ENCODE results near the gene SPATA21. TPM values are rescaled to one million over a fixed set of nuclear protein-coding genes. Genes with fewer than 3 reads are reported as not detected.

SPATA21 gene
- total RNA-seq (2022; extraction: Qiagen RNA extraction): 0.03 to 0.09 TPM (median 0.05 TPM) in 5 replicates

GRCh38 chr1:16436946-16437474 is at the start of gene SPATA21:
Gene SPATA21, minus strand, starts transcription at chr1:16437424. Its CDS starts 6,053 bp downstream, at chr1:16431371.

DNA sequence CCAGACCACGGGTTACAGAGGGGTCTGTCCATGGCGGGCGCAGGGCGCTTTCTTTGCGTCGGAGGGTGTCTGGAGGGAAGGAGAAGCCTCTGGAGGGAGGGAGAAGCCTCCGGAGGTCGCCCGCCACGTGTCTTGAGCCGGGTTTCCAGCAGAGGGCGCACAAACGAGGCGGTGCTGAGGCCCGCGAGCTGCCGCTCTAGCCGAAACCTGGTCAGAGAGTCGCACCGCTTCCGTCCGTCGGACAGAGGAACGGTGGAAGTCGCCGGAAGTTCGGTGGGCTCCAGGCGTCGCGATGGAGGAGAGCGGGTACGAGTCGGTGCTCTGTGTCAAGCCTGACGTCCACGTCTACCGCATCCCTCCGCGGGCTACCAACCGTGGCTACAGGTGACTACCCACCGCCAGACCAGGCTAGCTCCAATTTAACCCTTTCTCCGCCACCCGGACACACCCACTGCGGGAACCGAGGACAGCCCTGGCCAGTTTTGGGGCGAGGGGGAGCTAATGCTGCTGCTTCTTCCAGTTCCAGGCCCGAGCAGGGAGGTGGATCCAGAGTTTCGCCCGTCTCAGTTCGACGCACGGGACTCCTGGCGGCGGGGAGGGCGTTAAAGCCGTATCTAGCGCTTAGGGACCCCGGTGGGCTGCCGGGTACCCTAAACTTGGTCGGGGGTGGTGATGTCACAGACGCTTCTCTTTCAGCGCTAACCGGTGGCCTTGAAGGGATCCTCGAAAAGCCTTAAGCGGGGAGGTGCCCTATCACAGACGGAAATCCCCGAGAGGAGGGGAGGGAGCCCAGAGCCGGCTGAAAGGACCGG is 3.5 kb upstream of the SPATA21 start, which contains the start of gene NECAP2:
Gene NECAP2 (plus strand): TSS at position 255 of the 812 bp plus-strand sequence. CDS start 38 bp downstream, at position 293.

DNA sequence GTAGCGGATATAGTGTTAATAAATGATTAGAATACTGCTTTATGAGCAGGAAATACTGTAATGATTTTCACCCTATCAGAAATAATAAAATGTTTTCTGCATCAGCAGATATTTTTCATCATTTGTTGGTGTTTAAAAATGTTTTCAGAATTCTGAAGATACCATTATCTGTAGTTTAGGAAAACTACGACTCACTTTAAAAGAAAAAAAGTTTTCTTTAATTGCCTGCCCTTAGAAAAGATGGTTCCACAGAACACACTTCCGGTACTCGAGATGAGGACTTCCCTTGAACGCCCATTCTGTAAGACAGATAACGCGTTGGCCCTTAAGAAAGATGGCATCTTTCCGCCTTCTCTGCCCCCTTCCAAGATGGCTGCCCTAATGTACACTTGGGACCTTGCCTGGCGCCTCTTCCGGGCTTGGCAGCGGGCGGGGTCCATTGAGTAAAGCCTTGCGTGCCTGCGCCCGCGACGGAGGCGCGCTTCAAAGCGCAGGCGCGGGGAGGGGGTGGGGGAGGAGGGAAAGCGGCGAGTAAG is 70.4 kb downstream of the SPATA21 start, which contains the start of gene SZRD1:
Gene SZRD1 (plus strand): TSS at position 521 of the 536 bp plus-strand sequence. CDS start 16 bp downstream, outside the sequence.

GRCh38 chr1:16351994-16352841 is 85.0 kb downstream of the SPATA21 start, which contains the start of gene FBXO42:
Gene FBXO42, minus strand, starts transcription at chr1:16352480. Its CDS starts 37,062 bp downstream, at chr1:16315418.

Other genes with a start within 250 kb of the SPATA21 start
- 5.1 to 6.6 TPM (median 5.7 TPM) in 5 replicates for gene ARHGEF19, start 224.8 kb downstream of the SPATA21 start, total RNA-seq (2022; extraction: Qiagen RNA extraction)
- 3.2 to 4.8 TPM (median 3.4 TPM) in 5 replicates for gene CPLANE2, start 200.2 kb downstream of the SPATA21 start, total RNA-seq (2022; extraction: Qiagen RNA extraction)
- gene FBXO42, start 84.9 kb downstream of the SPATA21 start, total RNA-seq (2022; extraction: Qiagen RNA extraction): 8.3 to 9.7 TPM (median 8.9 TPM) in 5 replicates
- gene SZRD1, start 70.2 kb downstream of the SPATA21 start, total RNA-seq (2022; extraction: Qiagen RNA extraction): 76.9 to 89.0 TPM (median 88.3 TPM) in 5 replicates
- 39.3 to 44.8 TPM (median 40.6 TPM) in 5 replicates for gene NECAP2, start 3.3 kb upstream of the SPATA21 start, total RNA-seq (2022; extraction: Qiagen RNA extraction)
- gene RNU1-1, start 76.9 kb upstream of the SPATA21 start, total RNA-seq (2022; extraction: Qiagen RNA extraction): 4.0 to 44.9 TPM (median 4.2 TPM) in 4 of 5 replicates, not detected in the other
- 17.3 to 22.4 TPM (median 18.8 TPM) in 5 replicates for gene NBPF1, start 176.1 kb upstream of the SPATA21 start, total RNA-seq (2022; extraction: Qiagen RNA extraction)
- 4.0 to 44.9 TPM (median 4.2 TPM) in 4 of 5 replicates, not detected in the other for gene RNU1-3, start 229.5 kb upstream of the SPATA21 start, total RNA-seq (2022; extraction: Qiagen RNA extraction)

Data from A549 treated with AZD2906 at 1 μM for 4 hours (cell line).